Heart left ventricle (tissue), 13 donors: ENCODE data around the gene MCF2L.

ENCODE experiments used
- POLR2A ChIP-seq, 2 donors: fragments of 450-650 bp; IDR thresholded peaks; one replicate each; pipeline ENCODE4 v1.6.1; 2017; ENCODE audit warnings: antibody characterized with exemption in 2 of 2, mild to moderate bottlenecking in 2 of 2, moderate library complexity in 2 of 2
- TF ChIP-seq, protein P1 (sequence below), 12 donors: fragments of 200-600 bp; sonication (generic) in 4 of 12; IDR thresholded peaks; one replicate each; pipeline versions ENCODE4 v1.5.0 to v1.8.0; 2018 to 2022; ENCODE audit warnings: antibody characterized with exemption in 12 of 12, mild to moderate bottlenecking in 5 of 12
- donor health status: ischemic (EF 13 %, LVEDD 7.1; RV severe dilation, severe dysfunction).
- donor health status: DM: no; HTN: yes; CAD: no.
- donor health status: DM: no; HTN: no; CAD: no.
- donor health status: ischemic (EF 25% LVEDD 6.9; RV normal size, moderate dysfunction).
- donor health status: ischemic (EF 25% LVEDD 5.7; RV mildly dilated, moderate dysfunction).
- donor health status: ischemic (EF 35%, LVEDD 5.7; RV mildly dilated, moderate dysfunction).
- donor health status: nonischemic (EF 11% LVEDD 7.7; RV severe dilation, severe dysfunction).
- donor health status: DM: yes; HTN: yes; CAD: no.
- donor health status: PGD.
- donor health status: ischemic (EF 29% LVEDD 5.4; RV normal size, mild dysfunction).
- donor health status: nonischemic (EF 23%, LVEDD 6.1; RV moderate dilation, normal function).

DNA sequence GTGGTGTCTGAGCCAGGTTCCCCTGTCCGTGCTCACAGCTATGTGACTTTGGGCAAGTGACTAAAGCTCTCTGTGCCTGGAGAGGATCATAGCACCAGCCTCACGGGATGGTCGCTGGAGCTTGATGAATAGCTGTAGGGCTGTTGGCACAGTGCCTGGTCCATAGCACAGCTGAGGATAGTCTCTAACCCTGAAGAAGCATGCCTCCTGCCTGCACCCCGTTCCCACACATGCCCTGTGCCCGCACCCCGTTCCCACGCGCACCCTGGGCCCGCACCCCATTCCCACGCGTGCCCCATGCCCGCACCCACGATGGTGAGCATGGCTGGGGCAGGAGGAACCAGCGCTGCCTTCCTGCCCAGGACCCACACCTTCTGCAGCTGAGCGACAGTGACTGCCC is 72.9 kb downstream of the MCF2L start:
- TF ChIP-seq, protein P1, sequence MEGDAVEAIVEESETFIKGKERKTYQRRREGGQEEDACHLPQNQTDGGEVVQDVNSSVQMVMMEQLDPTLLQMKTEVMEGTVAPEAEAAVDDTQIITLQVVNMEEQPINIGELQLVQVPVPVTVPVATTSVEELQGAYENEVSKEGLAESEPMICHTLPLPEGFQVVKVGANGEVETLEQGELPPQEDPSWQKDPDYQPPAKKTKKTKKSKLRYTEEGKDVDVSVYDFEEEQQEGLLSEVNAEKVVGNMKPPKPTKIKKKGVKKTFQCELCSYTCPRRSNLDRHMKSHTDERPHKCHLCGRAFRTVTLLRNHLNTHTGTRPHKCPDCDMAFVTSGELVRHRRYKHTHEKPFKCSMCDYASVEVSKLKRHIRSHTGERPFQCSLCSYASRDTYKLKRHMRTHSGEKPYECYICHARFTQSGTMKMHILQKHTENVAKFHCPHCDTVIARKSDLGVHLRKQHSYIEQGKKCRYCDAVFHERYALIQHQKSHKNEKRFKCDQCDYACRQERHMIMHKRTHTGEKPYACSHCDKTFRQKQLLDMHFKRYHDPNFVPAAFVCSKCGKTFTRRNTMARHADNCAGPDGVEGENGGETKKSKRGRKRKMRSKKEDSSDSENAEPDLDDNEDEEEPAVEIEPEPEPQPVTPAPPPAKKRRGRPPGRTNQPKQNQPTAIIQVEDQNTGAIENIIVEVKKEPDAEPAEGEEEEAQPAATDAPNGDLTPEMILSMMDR (IDR thresholded peaks at IDR 0.05) = no peak
- no peak for TF ChIP-seq POLR2A (IDR thresholded peaks at IDR 0.05)
